ENCODE measurements around the gene TOM1L2.
A peak's percentile ranks its signal among the peaks of the same experiment; 100 is the strongest.
"Not testable (repeated sequence)": the region's sequence is repeated elsewhere in the genome, so short reads cannot be mapped to it uniquely, and the experiment has no call there.

Gene TOM1L2

DNA sequence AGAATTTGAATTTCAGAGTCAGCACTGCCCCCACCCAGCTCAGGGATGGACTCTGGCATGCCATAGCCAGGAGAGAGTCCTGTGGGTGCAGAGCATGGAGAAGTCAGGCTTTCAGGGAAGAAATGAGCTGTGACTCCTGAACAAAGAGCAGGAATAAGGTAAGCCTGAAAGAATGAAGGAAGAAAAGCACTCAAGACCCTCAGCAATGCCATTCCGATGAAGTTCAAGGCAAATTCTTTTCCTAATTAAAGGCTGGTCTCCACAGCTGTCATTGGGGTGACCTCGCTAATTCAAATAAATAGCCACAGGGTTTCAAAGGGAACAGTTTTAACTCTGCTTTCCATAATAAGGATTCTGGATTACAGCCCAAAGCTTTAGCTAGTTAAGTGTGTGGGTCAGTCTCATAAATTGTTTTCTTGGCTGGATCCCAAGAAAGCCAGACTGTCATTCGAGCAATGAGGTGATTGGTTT lies 31.7 kb downstream of the TOM1L2 start:
- Histone ChIP-seq H3K4me3 (IDR thresholded peaks at IDR 0.05; ENCODE audit: insufficient read depth, low read depth, low read length) (no peak overlapping the region), H4K20me1 (ENCODE audit: insufficient read depth) (no peaks in the 10 kb centered on the region), H3K36me3 (ENCODE audit: insufficient read depth) (no peaks in the 10 kb centered on the region), H3K9ac (no peak overlapping the region), H3K4me1 (ENCODE audit: low read depth, poor library complexity, severe bottlenecking) (peaks cover 51% of the 10 kb centered on the region), H3K4me2 (no peak overlapping the region), H3K79me2 (ENCODE audit: insufficient read depth, low read depth) (no peaks in the 10 kb centered on the region), H3K27me3 (ENCODE audit: insufficient read depth, low read depth) (no peaks in the 10 kb centered on the region), H3K27ac (no peak overlapping the region), H2AFZ (ENCODE audit: low read depth) (no peak overlapping the region)
- TF ChIP-seq, protein P1, sequence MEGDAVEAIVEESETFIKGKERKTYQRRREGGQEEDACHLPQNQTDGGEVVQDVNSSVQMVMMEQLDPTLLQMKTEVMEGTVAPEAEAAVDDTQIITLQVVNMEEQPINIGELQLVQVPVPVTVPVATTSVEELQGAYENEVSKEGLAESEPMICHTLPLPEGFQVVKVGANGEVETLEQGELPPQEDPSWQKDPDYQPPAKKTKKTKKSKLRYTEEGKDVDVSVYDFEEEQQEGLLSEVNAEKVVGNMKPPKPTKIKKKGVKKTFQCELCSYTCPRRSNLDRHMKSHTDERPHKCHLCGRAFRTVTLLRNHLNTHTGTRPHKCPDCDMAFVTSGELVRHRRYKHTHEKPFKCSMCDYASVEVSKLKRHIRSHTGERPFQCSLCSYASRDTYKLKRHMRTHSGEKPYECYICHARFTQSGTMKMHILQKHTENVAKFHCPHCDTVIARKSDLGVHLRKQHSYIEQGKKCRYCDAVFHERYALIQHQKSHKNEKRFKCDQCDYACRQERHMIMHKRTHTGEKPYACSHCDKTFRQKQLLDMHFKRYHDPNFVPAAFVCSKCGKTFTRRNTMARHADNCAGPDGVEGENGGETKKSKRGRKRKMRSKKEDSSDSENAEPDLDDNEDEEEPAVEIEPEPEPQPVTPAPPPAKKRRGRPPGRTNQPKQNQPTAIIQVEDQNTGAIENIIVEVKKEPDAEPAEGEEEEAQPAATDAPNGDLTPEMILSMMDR (conservative IDR thresholded peaks at IDR 0.05; ENCODE audit: low read depth, low read length): no peak

DNA sequence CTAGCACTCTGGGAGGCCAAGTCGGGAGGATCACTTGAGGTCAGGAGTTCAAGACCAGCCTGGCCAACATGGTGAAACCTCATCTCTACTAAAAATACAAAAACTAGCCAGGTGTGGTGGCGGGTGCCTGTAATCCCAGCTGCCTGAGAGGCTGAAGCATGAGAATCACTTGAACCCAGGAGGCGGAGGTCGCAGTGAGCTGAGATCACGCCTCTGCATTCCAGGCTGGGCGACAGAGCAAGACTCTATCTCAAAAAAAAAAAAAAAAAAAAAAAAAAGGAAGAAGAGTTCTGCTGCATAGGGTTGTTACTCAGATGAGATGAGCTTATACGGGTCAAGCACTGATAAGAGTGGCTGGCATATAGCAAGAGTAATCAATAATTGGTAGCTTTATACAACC lies 32.3 kb downstream of the TOM1L2 start:
- H3K27me3 ChIP-seq (ENCODE audit: insufficient read depth, low read depth); H3K4me3 ChIP-seq (IDR thresholded peaks at IDR 0.05; ENCODE audit: insufficient read depth, low read depth, low read length); H3K36me3 ChIP-seq (ENCODE audit: insufficient read depth); H2AFZ ChIP-seq (ENCODE audit: low read depth); H3K9ac ChIP-seq; H3K27ac ChIP-seq; H3K79me2 ChIP-seq (ENCODE audit: insufficient read depth, low read depth); H4K20me1 ChIP-seq (ENCODE audit: insufficient read depth): not testable (repeated sequence)
- H3K4me1 ChIP-seq (ENCODE audit: low read depth, poor library complexity, severe bottlenecking): peaks cover 56% of the 10 kb centered on the region
- peak overlapping the region; percentile 76; the same call in 1 of the 2 replicates for H3K4me2 ChIP-seq

DNA sequence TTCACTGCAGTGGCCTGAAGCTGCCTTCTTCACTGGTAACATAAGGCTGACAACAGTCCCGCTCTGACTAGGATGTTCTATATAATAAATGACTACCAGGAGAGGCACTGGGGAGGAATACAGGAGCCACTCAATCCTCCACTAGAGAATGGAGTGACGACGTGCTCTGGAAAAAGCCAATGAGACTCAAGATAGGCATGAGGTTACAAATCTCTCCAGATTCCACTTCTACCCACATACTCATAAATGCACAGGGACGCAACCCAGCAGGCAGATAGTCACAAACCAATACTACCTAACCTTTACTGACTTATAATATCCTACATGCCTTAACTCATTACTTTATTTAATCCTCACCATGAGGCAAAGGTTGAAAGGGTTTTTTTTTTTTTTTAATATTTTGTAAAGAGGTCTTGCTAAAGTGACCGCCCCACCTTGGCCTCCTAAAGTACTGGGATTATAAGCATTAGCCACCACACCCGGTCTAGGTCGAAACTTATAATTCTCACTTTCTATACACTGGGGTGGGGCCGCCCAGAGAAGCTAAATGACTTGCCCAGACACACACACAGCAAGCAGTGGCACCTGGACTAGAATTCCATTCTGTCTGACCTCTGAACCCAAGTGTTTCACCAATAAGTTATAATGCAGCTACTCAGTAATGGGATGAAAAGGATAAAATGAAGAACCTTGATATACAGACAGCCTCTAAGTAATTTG lies 33.7 kb downstream of the TOM1L2 start:
- peak overlapping the region; percentile 32; the same call in 1 of the 2 replicates for H3K27ac ChIP-seq
- no peaks in the 10 kb centered on the region for H3K27me3 ChIP-seq (ENCODE audit: insufficient read depth, low read depth)
- TF ChIP-seq, protein P1 (conservative IDR thresholded peaks at IDR 0.05; ENCODE audit: low read depth, low read length): no peak
- no peak overlapping the region for H2AFZ ChIP-seq (ENCODE audit: low read depth)
- H3K4me2 ChIP-seq: peak overlapping the region; percentile 76
- no peaks in the 10 kb centered on the region for H3K36me3 ChIP-seq (ENCODE audit: insufficient read depth)
- no peaks in the 10 kb centered on the region for H4K20me1 ChIP-seq (ENCODE audit: insufficient read depth)
- H3K4me3 ChIP-seq (IDR thresholded peaks at IDR 0.05; ENCODE audit: insufficient read depth, low read depth, low read length): no peak overlapping the region
- H3K79me2 ChIP-seq (ENCODE audit: insufficient read depth, low read depth): no peaks in the 10 kb centered on the region
- H3K4me1 ChIP-seq (ENCODE audit: low read depth, poor library complexity, severe bottlenecking): peaks cover 64% of the 10 kb centered on the region
- no peak overlapping the region; the same call in 1 of the 2 replicates for H3K9ac ChIP-seq

DNA sequence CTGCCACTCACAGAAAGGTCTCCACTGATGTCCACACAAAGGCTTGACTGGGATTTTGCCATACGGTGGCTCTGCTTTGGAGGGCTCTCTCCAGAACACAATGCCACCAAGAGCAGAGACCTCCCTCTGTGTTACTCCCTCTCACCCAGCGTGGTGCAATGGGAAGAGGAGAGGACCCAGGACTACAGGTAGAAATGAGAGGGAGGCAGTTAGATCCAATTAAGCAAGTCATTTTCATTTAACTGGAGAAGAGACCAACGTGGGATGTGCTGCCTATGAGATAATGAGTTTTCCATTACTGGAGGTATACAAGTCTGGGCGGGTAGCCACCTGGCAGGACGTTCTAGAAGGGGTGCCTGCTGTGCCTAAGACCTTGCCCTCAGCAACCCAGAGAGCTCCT lies 34.2 kb downstream of the TOM1L2 start:
- Histone ChIP-seq H3K27ac (peak overlapping the region; percentile 32; the same call in 1 of the 2 replicates), H3K9ac (no peak overlapping the region; the same call in 1 of the 2 replicates), H4K20me1 (ENCODE audit: insufficient read depth) (no peaks in the 10 kb centered on the region), H3K4me1 (ENCODE audit: low read depth, poor library complexity, severe bottlenecking) (peaks cover 63% of the 10 kb centered on the region), H2AFZ (ENCODE audit: low read depth) (no peak overlapping the region), H3K4me2 (peak overlapping the region; percentile 76), H3K36me3 (ENCODE audit: insufficient read depth) (no peaks in the 10 kb centered on the region), H3K79me2 (ENCODE audit: insufficient read depth, low read depth) (no peaks in the 10 kb centered on the region), H3K4me3 (IDR thresholded peaks at IDR 0.05; ENCODE audit: insufficient read depth, low read depth, low read length) (no peak overlapping the region), H3K27me3 (ENCODE audit: insufficient read depth, low read depth) (no peaks in the 10 kb centered on the region)
- TF ChIP-seq, protein P1 (conservative IDR thresholded peaks at IDR 0.05; ENCODE audit: low read depth, low read length): no peak
